GM12892 (cell line): ENCODE data around the gene GAA.

Experiments
- DNase-seq: peaks from one replicate; pipeline ENCODE4 v3.0.0; 2011; ENCODE audit not compliant: insufficient read length
- FAIRE-seq: peaks from 2 replicates; lab custom pipeline; 2011; peaks lifted over from hg19 to GRCh38; lab: Jason Lieb, UNC
- POLR2A ChIP-seq: IDR thresholded peaks from 2 replicates; pipeline ENCODE4 v1.6.1; 2011; ENCODE audit warnings: low read depth, low read length, control low read depth
- POLR2AphosphoS5 ChIP-seq: IDR thresholded peaks from 2 replicates; pipeline ENCODE4 v1.6.1; 2011; ENCODE audit warnings: low read depth, low read length, control low read depth
- TAF1 ChIP-seq: IDR thresholded peaks from 2 replicates; pipeline ENCODE4 v1.6.1; 2011; ENCODE audit warnings: low read depth, mild to moderate bottlenecking, control low read depth, low read length, borderline replicate concordance

The GAA gene

GRCh38 chr17:80160536-80160935, 59.2 kb downstream of the GAA start:
- DNase-seq (no peak), FAIRE-seq (no peak)
- no peak for TF ChIP-seq TAF1
- TF ChIP-seq POLR2A = no peak
- TF ChIP-seq POLR2AphosphoS5 = no peak

- FAIRE-seq (no peak), DNase-seq (no peak)
- TF ChIP-seq POLR2AphosphoS5 = no peak
- TF ChIP-seq POLR2A = no peak
- TF ChIP-seq TAF1 = no peak
Observed at GRCh38 chr17:80163336-80163735, 62.0 kb downstream of the GAA start.

- TF ChIP-seq POLR2AphosphoS5 (no peak), POLR2A (no peak), TAF1 (no peak)
- FAIRE-seq (no peak), DNase-seq (no peak)
Observed at GRCh38 chr17:80164185-80164584, 62.8 kb downstream of the GAA start.

DNA sequence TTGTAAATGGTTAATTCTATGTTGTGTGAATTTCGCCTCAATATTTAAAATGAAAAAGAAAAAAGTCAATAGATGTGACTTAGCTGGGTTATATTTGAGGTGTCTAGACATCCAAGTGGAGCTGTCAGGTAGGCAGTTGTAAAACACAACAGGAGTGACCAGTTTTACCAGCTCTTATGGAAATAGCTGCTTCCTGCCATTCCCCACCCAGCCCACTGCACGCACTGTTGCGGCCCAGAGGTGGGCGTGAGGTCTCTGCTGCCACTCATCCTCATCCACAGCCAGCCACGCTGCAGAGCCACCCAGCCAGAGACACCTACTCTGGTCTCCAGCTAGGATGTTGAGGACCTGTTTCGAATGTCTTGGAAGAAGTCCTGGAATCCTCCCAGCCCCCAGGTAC, 65.1 kb downstream of the GAA start:
- no peak for TF ChIP-seq POLR2A
- TF ChIP-seq POLR2AphosphoS5 = no peak
- TF ChIP-seq TAF1 = no peak
- no peak for DNase-seq
- FAIRE-seq = no peak

DNA sequence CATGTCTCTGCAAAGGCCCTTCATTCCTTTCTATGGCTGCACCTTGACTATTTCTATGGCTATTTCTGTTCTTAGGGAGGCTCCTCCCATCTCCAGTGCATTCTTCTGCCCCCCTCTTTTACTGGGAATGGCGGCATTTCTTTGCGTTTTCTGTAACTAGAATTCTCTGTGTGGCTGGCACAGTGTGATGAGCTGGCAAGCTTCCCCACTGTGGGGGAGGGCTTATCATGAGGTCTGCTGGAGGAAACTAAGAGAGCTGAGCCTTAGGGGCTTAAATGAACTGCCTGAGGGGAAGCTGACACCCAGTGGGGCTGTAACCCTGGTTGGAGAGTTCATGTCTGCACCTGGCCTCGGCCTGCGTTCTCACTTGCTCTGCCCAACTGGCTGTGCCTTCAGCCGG, 67.0 kb downstream of the GAA start:
- no peak for TF ChIP-seq POLR2A
- no peak for TF ChIP-seq POLR2AphosphoS5
- no peak for TF ChIP-seq TAF1
- FAIRE-seq = no peak
- DNase-seq = no peak

- DNase-seq (no peak), FAIRE-seq (no peak)
- TF ChIP-seq TAF1 (no peak), POLR2AphosphoS5 (no peak), POLR2A (no peak)
Observed at GRCh38 chr17:80169107-80169506, 67.7 kb downstream of the GAA start.
